ENCODE measurements around the gene ZNF260. TPM values are rescaled to one million over a fixed set of nuclear protein-coding genes. Genes with fewer than 3 reads are reported as not detected.

ZNF260 gene
- total RNA-seq, 1 donor from 2014 or later = 15.5 TPM

GRCh38 chr19:36573020-36573894 is 45.2 kb upstream of the ZNF260 start, which contains the start of gene ZNF529:
Gene ZNF529, minus strand, starts transcription at chr19:36573292. Its CDS starts 946 bp downstream, at chr19:36572346.
- H3K27ac Mint-ChIP-seq (ENCODE audit: unreplicated experiment) = peak within 1 kb of the TSS; percentile 99
- H3K27me3 Mint-ChIP-seq (ENCODE audit: low read depth) = no peaks in the 10 kb centered on the region
- peak; percentile 34 for TF ChIP-seq CTCF (IDR thresholded peaks at IDR 0.05)
- peak within 1 kb of the TSS; percentile 92 for H3K4me3 Mint-ChIP-seq (ENCODE audit: unreplicated experiment)
- DNase-seq (ENCODE audit: low spot score) = peak; percentile 93
- H3K9me3 Mint-ChIP-seq (ENCODE audit: low read depth) = no peaks in the 10 kb centered on the region
- peaks cover 21% of the 10 kb centered on the region for H3K36me3 Mint-ChIP-seq (ENCODE audit: low read depth)
- peaks cover 27% of the 10 kb centered on the region for H3K4me1 Mint-ChIP-seq (ENCODE audit: low read depth)

DNA sequence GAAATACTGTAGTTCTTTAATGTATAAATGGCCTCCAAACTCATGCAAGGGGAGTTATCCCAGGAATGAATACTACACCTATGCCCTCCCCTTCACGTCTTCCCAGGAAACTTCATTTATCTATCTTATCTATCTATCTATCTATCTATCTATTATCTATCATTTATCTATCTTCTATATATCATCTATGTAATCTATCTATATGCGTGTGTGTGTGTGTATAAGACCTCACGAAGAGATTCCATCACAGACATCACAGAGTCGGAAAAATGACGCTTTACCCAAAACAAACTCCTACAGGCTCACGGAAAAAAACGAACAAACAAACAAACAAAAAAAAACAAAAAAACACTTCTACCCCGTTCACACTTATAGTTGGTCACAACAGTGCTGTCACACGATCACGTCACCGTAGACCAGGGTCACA is 44.5 kb upstream of the ZNF260 start:
- no peak for DNase-seq (ENCODE audit: low spot score)
- peak overlapping the region; percentile 92 for H3K4me3 Mint-ChIP-seq (ENCODE audit: unreplicated experiment)
- H3K36me3 Mint-ChIP-seq (ENCODE audit: low read depth) = peaks cover 24% of the 10 kb centered on the region
- peaks cover 3% of the 10 kb centered on the region for H3K9me3 Mint-ChIP-seq (ENCODE audit: low read depth)
- peak overlapping the region; percentile 99 for H3K27ac Mint-ChIP-seq (ENCODE audit: unreplicated experiment)
- no peaks in the 10 kb centered on the region for H3K27me3 Mint-ChIP-seq (ENCODE audit: low read depth)
- TF ChIP-seq CTCF (IDR thresholded peaks at IDR 0.05) = no peak
- peaks cover 27% of the 10 kb centered on the region for H3K4me1 Mint-ChIP-seq (ENCODE audit: low read depth)

GRCh38 chr19:36564391-36564790 is 36.3 kb upstream of the ZNF260 start:
- Mint-ChIP-seq H3K27ac (ENCODE audit: unreplicated experiment) (no peak overlapping the region), H3K4me3 (ENCODE audit: unreplicated experiment) (no peak overlapping the region), H3K27me3 (ENCODE audit: low read depth) (no peaks in the 10 kb centered on the region), H3K36me3 (ENCODE audit: low read depth) (peaks cover 63% of the 10 kb centered on the region), H3K4me1 (ENCODE audit: low read depth) (no peaks in the 10 kb centered on the region), H3K9me3 (ENCODE audit: low read depth) (peaks cover 49% of the 10 kb centered on the region)
- no peak for DNase-seq (ENCODE audit: low spot score)
- TF ChIP-seq CTCF (IDR thresholded peaks at IDR 0.05) = no peak

GRCh38 chr19:36547001-36547732 is 19.1 kb upstream of the ZNF260 start:
- H3K4me3 Mint-ChIP-seq (ENCODE audit: unreplicated experiment) = no peak overlapping the region
- no peaks in the 10 kb centered on the region for H3K4me1 Mint-ChIP-seq (ENCODE audit: low read depth)
- peaks cover 79% of the 10 kb centered on the region for H3K9me3 Mint-ChIP-seq (ENCODE audit: low read depth)
- no peak overlapping the region for H3K27ac Mint-ChIP-seq (ENCODE audit: unreplicated experiment)
- DNase-seq (ENCODE audit: low spot score) = no peak
- no peak for TF ChIP-seq CTCF (IDR thresholded peaks at IDR 0.05)
- peaks cover 87% of the 10 kb centered on the region for H3K36me3 Mint-ChIP-seq (ENCODE audit: low read depth)
- H3K27me3 Mint-ChIP-seq (ENCODE audit: low read depth) = no peaks in the 10 kb centered on the region

DNA sequence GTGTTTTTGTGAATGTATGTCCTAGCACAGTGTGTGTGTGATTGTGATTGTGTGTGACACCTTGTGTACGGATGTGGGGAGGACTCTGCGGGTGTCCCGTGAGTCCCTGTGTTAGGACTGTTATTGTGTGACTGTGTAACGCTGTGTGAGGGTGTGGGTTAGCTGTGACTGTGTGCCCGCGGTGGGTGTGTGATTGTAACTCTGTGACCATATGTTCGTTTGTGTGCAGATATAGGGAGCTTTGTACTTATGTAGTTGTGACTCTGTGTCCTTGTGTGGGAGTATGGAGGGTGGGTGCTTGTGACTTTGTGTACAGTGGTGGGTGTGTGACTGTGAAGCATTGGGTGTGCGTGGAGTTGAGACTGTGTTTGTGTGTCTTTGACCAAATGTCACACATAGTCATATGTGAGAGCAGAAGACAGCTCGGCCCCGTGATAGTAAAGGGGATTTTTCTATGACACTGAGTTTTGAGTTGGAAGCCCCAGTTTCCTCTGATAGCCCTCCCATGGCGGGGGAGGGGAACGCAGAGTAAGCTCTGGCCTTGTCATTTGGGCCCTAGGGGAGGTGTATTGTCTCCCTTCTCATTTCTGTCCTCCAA is 949 bp upstream of the ZNF260 start:
- Mint-ChIP-seq H3K27me3 (ENCODE audit: low read depth) (no peaks in the 10 kb centered on the region), H3K4me3 (ENCODE audit: unreplicated experiment) (peak overlapping the region; percentile 99), H3K9me3 (ENCODE audit: low read depth) (peaks cover 18% of the 10 kb centered on the region), H3K36me3 (ENCODE audit: low read depth) (peaks cover 30% of the 10 kb centered on the region), H3K4me1 (ENCODE audit: low read depth) (peaks cover 15% of the 10 kb centered on the region), H3K27ac (ENCODE audit: unreplicated experiment) (peak overlapping the region; percentile 100)
- TF ChIP-seq CTCF (IDR thresholded peaks at IDR 0.05) = no peak
- DNase-seq (ENCODE audit: low spot score) = no peak
